GM23338 (cell line): Measurements from ENCODE around the gene PPP2R2D. TPM values are rescaled to one million over a fixed set of nuclear protein-coding genes. Genes with fewer than 3 reads are reported as not detected.
A peak's percentile ranks its signal among the peaks of the same experiment; 100 is the strongest.

Experiments
- ATAC-seq: fragments of 200-7000 bp; cut with Tn5 transposase; 3 replicates; pipeline ENCODE4 v1.9.1; 2020
- DNase-seq: peaks from one replicate; pipeline ENCODE4 v3.0.0-alpha.2; 2015; ENCODE audit warnings: low spot score
- H2AFZ ChIP-seq: fragments of 200-600 bp; sonication (generic); 2 replicates; pipeline ENCODE4 v1.8.0; 2016; ENCODE audit warnings: antibody characterized with exemption, mild to moderate bottlenecking, moderate library complexity
- H3F3A ChIP-seq: fragments of 200-600 bp; sonication (generic); replicated peaks from 2 replicates; pipeline ENCODE4 v1.8.0; 2017; ENCODE audit warnings: antibody characterized with exemption, mixed run types, low read depth
- H3K27ac ChIP-seq: fragments of 200-600 bp; sonication (generic); 2 replicates; pipeline ENCODE4 v1.6.1; 2016; ENCODE audit warnings: low read depth
- H3K27me3 ChIP-seq: fragments of 200-600 bp; sonication (generic); 2 replicates; pipeline ENCODE4 v1.8.0; 2016; ENCODE audit warnings: mild to moderate bottlenecking, mixed run types, moderate library complexity; ENCODE audit not compliant: insufficient read depth
- H3K36me3 ChIP-seq: fragments of 200-600 bp; sonication (generic); 2 replicates; pipeline ENCODE4 v1.8.0; 2016; ENCODE audit warnings: mild to moderate bottlenecking; ENCODE audit not compliant: insufficient read depth
- H3K4me1 ChIP-seq: fragments of 200-600 bp; sonication (generic); 2 replicates; pipeline ENCODE4 v1.8.0; 2016; ENCODE audit warnings: mild to moderate bottlenecking, moderate library complexity; ENCODE audit not compliant: insufficient read depth
- H3K4me2 ChIP-seq: fragments of 200-600 bp; sonication (generic); 2 replicates; pipeline ENCODE4 v1.7.1; 2017; ENCODE audit warnings: mixed run types
- H3K4me3 ChIP-seq: fragments of 200-600 bp; sonication (generic); 2 replicates; pipeline ENCODE4 v1.6.1; 2016; ENCODE audit warnings: mixed run types
- H3K79me2 ChIP-seq: fragments of 200-600 bp; sonication (generic); replicated peaks from 2 replicates; pipeline ENCODE4 v1.8.0; 2017; ENCODE audit warnings: mild to moderate bottlenecking; ENCODE audit not compliant: insufficient read depth
- H3K9me2 ChIP-seq: fragments of 200-600 bp; sonication (generic); 2 replicates; pipeline ENCODE4 v1.8.0; 2017; ENCODE audit not compliant: insufficient read depth
- H4K20me1 ChIP-seq: fragments of 200-600 bp; sonication (generic); replicated peaks from 2 replicates; pipeline ENCODE4 v1.8.0; 2017; ENCODE audit warnings: mild to moderate bottlenecking; ENCODE audit not compliant: insufficient read depth
- H3K27ac Mint-ChIP-seq: 2 replicates; pipeline ENCODE4 v1.8.0; 2020; ENCODE audit warnings: inconsistent platforms, mild to moderate bottlenecking, moderate library complexity, mixed read lengths
- H3K27me3 Mint-ChIP-seq: 3 replicates; pipeline ENCODE4 v1.8.0; 2022; ENCODE audit warnings: low read depth, mild to moderate bottlenecking, moderate library complexity, mixed read lengths, inconsistent platforms; ENCODE audit not compliant: insufficient read depth, poor library complexity
- H3K36me3 Mint-ChIP-seq: 3 replicates; pipeline ENCODE4 v1.8.0; 2021; ENCODE audit warnings: low read depth, mild to moderate bottlenecking, inconsistent platforms, moderate library complexity, mixed read lengths
- H3K4me1 Mint-ChIP-seq: 3 replicates; pipeline ENCODE4 v1.8.0; 2020; ENCODE audit warnings: mild to moderate bottlenecking, inconsistent platforms, mixed read lengths
- H3K4me3 Mint-ChIP-seq: 3 replicates; pipeline ENCODE4 v1.8.0; 2021; ENCODE audit warnings: moderate library complexity, mild to moderate bottlenecking, inconsistent platforms, mixed read lengths
- H3K9me3 Mint-ChIP-seq: 3 replicates; pipeline ENCODE4 v1.8.0; 2020; ENCODE audit warnings: moderate library complexity, mild to moderate bottlenecking, inconsistent platforms, mixed read lengths
- EZH2 ChIP-seq: fragments of 200-600 bp; sonication (generic); IDR thresholded peaks from one replicate; pipeline ENCODE4 v1.8.0; 2017; ENCODE audit warnings: antibody characterized with exemption, mild to moderate bottlenecking, low read depth; ENCODE audit not compliant: unreplicated experiment
- JUNB ChIP-seq: IDR thresholded peaks from one replicate; pipeline ENCODE4 v1.6.1; 2016; ENCODE audit warnings: antibody characterized with exemption; ENCODE audit not compliant: unreplicated experiment
- POLR2AphosphoS5 ChIP-seq: IDR thresholded peaks from 2 replicates; pipeline ENCODE4 v1.6.1; 2016; ENCODE audit warnings: antibody characterized with exemption, low read depth
- ZNF114 ChIP-seq: fragments of 250-450 bp; sonication (Bioruptor Pico); IDR thresholded peaks from 2 replicates; pipeline ENCODE4 v1.5.0; 2020; ENCODE audit warnings: mild to moderate bottlenecking, moderate library complexity
- ZNF331 ChIP-seq: fragments of 250-450 bp; sonication (Bioruptor Pico); IDR thresholded peaks from 2 replicates; pipeline ENCODE4 v1.5.0; 2020; ENCODE audit warnings: low read depth, mild to moderate bottlenecking, moderate library complexity
- polyA plus RNA-seq: library from polyadenylated mRNA; unstranded; fragments of >200 nt; fragmentation: Nextera tagmentation; extraction: Ambion mirVana; gene quantifications from 2 replicates; pipeline ENCODE4 v1.2.1, GENCODE V29; 2016
- total RNA-seq: library from RNA; depleted of rRNA; stranded (reverse); fragments of >200 nt; shearing (Covaris generic); gene quantifications from 2 replicates; pipeline ENCODE4 v1.2.3, GENCODE V29; 2014
- TF ChIP-seq, protein P1 (sequence below): fragments of 250-450 bp; sonication (Bioruptor Pico); IDR thresholded peaks from 2 replicates; pipeline ENCODE4 v1.5.0; 2020; ENCODE audit warnings: mild to moderate bottlenecking, moderate library complexity
- TF ChIP-seq, protein P2 (sequence below): IDR thresholded peaks from 2 replicates; pipeline ENCODE4 v1.6.1; 2016; ENCODE audit warnings: antibody characterized with exemption
- TF ChIP-seq, protein P3 (sequence below): IDR thresholded peaks from one replicate; pipeline ENCODE4 v1.6.1; 2018; ENCODE audit warnings: antibody characterized with exemption; ENCODE audit not compliant: unreplicated experiment

The PPP2R2D gene
- total and polyA plus RNA-seq, 2 experiments from 2014 or later = 28.8 to 33.7 TPM

DNA sequence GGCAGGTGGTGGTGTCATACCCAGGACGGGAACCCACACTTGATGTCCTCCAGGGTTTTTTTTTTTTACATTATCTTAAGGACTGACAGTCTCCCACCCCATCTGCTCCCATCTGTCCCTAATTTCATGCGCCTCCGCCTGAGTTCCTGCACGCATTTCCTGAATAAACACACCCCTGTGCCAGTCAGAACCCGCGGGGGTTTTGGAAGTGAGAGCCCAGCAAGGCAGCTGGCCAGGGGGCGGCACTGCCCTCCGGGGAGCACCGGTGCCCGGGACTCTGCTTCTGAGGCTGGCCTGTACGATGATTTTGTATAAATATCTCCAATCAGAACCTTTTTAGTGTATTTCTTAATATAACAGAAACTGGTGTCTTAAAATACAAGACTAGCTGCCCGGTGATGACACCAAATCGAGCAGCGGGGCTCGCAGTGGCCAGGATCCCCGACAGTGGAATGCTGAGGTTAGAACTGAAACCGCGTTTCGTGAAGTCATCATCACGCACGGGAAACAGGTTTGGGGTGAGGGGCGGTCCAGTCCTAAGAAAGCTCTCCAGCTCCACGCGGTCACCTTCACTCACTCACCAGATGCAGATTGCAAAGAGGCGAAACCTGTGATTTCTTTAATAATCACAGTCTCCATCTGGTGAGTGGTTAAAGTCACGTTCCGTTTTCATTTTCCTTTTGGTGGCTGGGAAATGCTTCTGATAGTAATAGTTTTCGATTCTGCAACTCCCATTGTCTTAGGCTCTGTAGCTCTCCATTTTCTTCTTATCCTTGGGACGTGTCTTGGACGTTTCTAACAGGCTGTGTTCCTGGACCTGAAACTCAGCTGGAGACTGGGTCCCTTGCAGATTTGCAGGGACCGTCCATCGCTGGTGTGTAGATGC, 61.2 kb downstream of the PPP2R2D start:
- Histone ChIP-seq H3K79me2 (no peaks in the 10 kb centered on the region), H3F3A (no peaks in the 10 kb centered on the region), H3K4me3 (no peak overlapping the region), H3K9me2 (no peaks in the 10 kb centered on the region), H3K27me3 (no peaks in the 10 kb centered on the region), H3K27ac (peak overlapping the region; percentile 26; the same call in 1 of the 2 replicates), H3K36me3 (peaks cover under 1% of the 10 kb centered on the region; the same call in 1 of the 2 replicates), H3K4me1 (no peaks in the 10 kb centered on the region), H3K4me2 (no peak overlapping the region), H2AFZ (no peak overlapping the region), H4K20me1 (peaks cover 4% of the 10 kb centered on the region; the same call in 1 of the 2 replicates)
- H3K4me1 Mint-ChIP-seq = peaks cover 3% of the 10 kb centered on the region; the same call in 2 of the 3 replicates
- ATAC-seq (no peak), DNase-seq (no peak)
- H3K27me3 Mint-ChIP-seq = peaks cover 19% of the 10 kb centered on the region
- no peak overlapping the region; the same call in 1 of the 2 replicates for H3K27ac Mint-ChIP-seq
- TF ChIP-seq, protein P1, sequence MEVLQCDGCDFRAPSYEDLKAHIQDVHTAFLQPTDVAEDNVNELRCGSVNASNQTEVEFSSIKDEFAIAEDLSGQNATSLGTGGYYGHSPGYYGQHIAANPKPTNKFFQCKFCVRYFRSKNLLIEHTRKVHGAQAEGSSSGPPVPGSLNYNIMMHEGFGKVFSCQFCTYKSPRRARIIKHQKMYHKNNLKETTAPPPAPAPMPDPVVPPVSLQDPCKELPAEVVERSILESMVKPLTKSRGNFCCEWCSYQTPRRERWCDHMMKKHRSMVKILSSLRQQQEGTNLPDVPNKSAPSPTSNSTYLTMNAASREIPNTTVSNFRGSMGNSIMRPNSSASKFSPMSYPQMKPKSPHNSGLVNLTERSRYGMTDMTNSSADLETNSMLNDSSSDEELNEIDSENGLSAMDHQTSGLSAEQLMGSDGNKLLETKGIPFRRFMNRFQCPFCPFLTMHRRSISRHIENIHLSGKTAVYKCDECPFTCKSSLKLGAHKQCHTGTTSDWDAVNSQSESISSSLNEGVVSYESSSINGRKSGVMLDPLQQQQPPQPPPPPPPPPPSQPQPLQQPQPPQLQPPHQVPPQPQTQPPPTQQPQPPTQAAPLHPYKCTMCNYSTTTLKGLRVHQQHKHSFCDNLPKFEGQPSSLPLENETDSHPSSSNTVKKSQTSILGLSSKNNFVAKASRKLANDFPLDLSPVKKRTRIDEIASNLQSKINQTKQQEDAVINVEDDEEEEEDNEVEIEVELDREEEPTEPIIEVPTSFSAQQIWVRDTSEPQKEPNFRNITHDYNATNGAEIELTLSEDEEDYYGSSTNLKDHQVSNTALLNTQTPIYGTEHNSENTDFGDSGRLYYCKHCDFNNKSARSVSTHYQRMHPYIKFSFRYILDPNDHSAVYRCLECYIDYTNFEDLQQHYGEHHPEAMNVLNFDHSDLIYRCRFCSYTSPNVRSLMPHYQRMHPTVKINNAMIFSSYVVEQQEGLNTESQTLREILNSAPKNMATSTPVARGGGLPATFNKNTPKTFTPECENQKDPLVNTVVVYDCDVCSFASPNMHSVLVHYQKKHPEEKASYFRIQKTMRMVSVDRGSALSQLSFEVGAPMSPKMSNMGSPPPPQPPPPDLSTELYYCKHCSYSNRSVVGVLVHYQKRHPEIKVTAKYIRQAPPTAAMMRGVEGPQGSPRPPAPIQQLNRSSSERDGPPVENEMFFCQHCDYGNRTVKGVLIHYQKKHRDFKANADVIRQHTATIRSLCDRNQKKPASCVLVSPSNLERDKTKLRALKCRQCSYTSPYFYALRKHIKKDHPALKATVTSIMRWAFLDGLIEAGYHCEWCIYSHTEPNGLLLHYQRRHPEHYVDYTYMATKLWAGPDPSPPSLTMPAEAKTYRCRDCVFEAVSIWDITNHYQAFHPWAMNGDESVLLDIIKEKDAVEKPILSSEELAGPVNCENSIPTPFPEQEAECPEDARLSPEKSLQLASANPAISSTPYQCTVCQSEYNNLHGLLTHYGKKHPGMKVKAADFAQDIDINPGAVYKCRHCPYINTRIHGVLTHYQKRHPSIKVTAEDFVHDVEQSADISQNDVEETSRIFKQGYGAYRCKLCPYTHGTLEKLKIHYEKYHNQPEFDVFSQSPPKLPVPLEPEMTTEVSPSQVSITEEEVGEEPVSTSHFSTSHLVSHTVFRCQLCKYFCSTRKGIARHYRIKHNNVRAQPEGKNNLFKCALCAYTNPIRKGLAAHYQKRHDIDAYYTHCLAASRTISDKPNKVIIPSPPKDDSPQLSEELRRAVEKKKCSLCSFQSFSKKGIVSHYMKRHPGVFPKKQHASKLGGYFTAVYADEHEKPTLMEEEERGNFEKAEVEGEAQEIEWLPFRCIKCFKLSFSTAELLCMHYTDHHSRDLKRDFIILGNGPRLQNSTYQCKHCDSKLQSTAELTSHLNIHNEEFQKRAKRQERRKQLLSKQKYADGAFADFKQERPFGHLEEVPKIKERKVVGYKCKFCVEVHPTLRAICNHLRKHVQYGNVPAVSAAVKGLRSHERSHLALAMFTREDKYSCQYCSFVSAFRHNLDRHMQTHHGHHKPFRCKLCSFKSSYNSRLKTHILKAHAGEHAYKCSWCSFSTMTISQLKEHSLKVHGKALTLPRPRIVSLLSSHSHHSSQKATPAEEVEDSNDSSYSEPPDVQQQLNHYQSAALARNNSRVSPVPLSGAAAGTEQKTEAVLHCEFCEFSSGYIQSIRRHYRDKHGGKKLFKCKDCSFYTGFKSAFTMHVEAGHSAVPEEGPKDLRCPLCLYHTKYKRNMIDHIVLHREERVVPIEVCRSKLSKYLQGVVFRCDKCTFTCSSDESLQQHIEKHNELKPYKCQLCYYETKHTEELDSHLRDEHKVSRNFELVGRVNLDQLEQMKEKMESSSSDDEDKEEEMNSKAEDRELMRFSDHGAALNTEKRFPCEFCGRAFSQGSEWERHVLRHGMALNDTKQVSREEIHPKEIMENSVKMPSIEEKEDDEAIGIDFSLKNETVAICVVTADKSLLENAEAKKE = no peak
- TF ChIP-seq ZNF331 (CRISPR knock-in tag) = no peak
- no peak for TF ChIP-seq EZH2
- TF ChIP-seq, protein P2, sequence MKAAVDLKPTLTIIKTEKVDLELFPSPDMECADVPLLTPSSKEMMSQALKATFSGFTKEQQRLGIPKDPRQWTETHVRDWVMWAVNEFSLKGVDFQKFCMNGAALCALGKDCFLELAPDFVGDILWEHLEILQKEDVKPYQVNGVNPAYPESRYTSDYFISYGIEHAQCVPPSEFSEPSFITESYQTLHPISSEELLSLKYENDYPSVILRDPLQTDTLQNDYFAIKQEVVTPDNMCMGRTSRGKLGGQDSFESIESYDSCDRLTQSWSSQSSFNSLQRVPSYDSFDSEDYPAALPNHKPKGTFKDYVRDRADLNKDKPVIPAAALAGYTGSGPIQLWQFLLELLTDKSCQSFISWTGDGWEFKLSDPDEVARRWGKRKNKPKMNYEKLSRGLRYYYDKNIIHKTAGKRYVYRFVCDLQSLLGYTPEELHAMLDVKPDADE = no peak
- TF ChIP-seq, protein P3, sequence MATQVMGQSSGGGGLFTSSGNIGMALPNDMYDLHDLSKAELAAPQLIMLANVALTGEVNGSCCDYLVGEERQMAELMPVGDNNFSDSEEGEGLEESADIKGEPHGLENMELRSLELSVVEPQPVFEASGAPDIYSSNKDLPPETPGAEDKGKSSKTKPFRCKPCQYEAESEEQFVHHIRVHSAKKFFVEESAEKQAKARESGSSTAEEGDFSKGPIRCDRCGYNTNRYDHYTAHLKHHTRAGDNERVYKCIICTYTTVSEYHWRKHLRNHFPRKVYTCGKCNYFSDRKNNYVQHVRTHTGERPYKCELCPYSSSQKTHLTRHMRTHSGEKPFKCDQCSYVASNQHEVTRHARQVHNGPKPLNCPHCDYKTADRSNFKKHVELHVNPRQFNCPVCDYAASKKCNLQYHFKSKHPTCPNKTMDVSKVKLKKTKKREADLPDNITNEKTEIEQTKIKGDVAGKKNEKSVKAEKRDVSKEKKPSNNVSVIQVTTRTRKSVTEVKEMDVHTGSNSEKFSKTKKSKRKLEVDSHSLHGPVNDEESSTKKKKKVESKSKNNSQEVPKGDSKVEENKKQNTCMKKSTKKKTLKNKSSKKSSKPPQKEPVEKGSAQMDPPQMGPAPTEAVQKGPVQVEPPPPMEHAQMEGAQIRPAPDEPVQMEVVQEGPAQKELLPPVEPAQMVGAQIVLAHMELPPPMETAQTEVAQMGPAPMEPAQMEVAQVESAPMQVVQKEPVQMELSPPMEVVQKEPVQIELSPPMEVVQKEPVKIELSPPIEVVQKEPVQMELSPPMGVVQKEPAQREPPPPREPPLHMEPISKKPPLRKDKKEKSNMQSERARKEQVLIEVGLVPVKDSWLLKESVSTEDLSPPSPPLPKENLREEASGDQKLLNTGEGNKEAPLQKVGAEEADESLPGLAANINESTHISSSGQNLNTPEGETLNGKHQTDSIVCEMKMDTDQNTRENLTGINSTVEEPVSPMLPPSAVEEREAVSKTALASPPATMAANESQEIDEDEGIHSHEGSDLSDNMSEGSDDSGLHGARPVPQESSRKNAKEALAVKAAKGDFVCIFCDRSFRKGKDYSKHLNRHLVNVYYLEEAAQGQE = no peak
- no peak for TF ChIP-seq POLR2AphosphoS5
- no peak for TF ChIP-seq ZNF114 (CRISPR knock-in tag)
- TF ChIP-seq JUNB = no peak
- no peak overlapping the region for H3K4me3 Mint-ChIP-seq
- H3K36me3 Mint-ChIP-seq = peaks cover 31% of the 10 kb centered on the region
- peaks cover 14% of the 10 kb centered on the region for H3K9me3 Mint-ChIP-seq
